Glomerular visceral epithelial cell (primary cell): Measurements from ENCODE around the gene KRT16.
"Not testable (repeated sequence)": the region's sequence is repeated elsewhere in the genome, so short reads cannot be mapped to it uniquely, and the experiment has no call there.

ENCODE experiments used
- DNase-seq: peaks from one replicate; pipeline ENCODE4 v3.0.0-alpha.2; 2016; ENCODE audit errors: extremely low spot score

The KRT16 gene

DNA sequence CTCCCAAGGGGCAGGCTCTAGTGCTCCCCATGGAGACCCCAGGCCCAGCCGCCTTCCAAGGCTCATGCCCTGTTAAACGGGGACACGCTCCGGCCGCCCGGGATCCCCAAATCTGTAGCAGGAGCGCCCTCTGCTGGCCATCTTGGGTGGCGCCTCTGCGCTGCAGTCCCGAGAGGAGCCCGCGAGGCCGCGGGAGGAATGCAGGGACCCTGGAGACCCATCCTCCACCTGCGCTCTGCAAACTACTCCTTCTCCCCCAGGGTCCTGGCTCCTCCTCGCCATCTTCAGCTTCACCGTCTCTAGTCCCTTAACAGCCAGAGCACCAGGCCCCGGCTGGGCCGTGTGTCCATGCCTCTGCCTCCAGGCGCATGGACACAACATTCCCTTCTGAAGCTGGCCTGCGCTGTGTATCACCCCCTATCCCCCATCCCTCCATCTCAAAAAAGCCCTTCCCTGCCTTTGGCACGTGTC is 35.4 kb upstream of the KRT16 start:
- DNase-seq, result peak; percentile 80

DNA sequence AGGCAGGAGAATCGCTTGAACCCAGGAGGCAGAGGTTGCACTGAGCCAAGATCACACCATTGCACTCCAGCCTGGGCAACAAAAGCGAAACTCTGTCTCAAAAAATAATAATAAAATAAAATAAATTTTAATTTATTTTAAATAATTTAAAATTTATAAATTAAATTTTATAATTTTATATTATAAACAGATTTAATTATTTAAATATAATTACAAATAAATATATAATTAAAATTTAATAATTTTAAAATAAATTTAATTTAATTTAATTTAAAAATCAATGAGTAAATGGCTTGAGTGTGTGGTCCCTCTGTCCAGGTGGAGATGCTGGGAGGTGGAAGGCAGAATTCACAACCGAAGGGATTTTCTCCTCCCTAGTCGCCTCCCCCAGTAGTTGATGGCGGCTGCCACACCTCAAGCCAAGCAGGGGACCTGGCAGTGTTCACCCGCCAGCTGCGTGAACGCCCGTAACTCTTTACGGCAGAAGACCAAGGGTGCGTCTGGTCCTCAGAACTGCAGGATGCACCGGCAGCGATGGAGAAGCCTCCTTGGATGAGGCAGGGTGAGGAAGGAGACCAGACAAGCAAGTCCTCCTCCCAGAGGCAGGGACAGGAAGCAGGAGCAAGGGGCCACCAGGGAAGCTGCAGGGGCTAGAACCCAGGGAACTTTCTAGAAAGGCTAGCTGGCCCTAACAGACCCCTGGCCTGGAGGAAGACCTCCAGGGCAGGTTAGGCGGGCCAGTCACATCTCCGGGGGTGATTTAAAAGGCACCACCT is 34.7 kb upstream of the KRT16 start:
- DNase-seq, result no peak

DNA sequence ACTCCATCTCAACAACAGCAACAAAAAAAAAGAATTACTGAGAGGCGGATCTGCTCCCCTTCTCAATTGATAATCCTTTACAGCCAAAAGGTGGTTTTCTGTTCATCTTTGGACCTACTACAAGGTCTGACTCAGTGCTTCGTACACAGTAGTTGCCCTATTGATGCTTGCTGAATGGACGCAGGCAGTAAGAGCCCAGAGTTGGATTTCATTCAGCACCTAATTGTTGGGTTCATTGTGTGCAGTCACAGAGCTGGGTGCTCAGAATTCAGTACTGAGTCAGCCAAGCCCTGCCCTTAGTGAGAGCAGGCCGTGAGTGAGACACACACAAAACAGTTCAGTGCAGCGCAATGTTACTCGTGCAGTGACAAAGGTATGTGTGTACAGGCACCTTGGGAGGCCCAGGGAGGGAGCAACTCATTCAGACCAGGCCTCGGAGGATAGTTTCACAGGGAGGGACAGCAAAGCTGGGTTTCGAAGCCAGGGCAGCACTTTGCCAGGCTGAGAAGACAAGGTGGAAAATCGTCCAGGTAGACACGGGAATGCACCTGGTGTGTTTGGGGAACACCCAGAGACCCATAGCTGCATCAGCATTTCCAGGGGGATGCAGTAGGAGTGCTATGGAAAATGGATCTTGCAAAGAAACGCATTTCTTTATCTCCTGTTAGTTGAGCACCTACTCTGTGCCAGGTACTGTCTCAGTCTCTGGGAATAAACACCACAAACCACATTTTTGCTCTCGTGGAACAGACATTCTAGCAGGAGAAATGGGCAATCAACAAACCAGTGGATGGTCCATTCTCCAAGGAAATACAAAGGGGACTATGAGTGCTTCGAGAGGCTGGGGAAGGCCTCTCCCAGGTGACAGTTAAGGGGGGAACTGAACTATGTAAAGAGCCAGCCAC is 29.9 kb upstream of the KRT16 start:
- DNase-seq, result no peak

DNA sequence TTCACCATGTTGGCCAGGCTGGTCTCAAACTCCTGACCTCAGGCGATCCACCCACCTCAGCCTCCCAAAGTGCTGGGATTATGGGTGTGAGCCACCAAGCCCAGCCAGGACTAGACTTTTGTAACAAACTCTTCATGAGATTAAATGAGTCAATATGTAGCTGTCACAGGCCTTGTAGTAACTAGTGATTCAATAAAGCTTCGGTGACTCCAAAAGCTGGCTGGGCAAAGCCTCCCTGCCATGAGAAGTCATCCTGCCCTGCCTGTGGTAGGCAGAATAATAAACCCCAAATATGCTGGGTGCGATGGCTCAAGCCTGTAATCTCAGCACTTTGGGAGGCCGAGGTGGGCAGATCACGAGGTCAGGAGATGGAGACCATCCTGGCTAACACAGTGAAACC is 28.0 kb upstream of the KRT16 start:
- DNase-seq, result not testable (repeated sequence)

DNA sequence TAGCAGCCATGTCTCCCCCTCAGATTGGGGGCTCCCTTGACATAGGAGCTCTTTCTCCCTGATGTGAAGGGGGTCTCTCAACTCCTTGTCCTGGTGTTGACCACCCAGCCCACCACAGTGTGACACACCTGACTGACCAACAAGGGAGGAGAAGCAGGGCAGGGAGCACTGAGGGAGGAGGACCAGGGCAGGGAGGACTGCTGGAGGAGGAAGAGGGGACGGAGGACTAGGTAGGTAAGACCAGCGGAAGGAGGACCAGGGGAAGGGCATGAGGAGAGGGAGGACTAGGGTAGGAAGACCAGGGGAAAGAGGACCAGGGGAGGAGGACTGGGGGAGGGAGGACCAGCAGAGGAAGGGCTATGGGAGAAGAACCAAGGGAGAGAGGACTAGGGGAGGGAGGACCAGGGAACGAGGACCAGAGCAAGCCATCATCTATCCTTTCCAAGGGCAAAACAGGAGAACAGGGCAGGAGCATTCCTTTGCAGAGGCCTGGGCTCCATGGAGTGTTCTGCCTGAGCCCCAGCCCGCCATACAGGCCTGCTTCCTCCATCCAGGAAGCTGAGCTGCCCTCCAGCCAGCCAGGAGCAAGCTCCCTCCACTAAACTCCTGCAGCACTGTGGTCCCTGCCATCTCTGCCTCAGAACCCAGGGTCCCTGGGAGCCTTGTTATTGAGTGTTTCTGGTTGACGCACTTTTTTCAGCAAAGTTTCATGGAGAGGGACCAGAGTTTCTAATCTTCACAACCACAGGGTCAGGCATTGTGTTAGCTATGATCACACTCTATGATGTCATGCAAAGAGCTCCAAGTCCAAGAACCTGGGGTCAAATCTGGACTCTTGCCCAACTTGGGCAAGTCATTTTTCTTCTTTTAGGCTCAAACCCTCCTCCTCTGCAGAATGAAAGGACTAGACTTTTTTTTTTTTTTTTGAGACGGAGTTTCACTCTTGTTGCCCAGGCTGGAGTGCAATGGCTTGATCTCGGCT is 27.2 kb upstream of the KRT16 start:
- DNase-seq, result no peak

DNA sequence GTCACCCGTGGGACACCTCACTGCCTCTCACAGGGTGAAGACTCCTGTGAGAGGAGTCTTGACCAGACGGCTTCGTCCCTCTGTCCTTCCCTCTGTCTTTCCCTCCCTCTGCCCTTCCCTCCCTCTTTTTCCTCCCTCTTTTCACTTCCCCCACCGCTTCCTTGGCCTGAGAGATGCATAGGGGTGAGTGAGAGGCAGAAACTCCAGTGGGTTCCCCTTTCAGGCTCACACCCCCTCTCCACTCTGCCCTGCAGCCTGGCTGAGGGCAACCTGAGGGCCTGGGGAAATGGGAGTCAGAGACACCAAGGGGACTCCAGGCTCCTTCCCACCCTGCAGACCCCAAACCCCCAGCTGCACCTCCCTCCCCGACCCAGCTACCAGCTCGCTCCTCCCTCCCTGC is 26.4 kb upstream of the KRT16 start:
- no peak for DNase-seq

DNA sequence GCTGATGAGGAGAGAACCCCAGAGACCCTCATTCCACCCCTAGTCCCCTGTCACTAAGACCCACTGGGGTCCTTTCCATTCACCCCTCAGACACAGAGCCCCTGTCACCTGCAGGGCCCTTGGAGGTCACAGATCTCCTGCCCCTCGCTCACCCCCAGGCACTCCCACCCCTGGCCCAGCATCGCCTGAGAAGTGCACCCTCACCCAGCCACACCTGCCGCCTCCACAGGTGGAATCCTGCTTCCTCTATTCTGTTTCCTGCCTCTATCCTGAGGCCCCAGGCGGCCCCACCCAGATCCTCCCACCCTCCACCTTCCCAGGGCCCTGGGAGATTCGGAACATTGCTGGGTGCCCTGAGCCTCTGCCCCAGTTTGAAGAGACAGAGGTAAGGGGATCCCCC is 25.6 kb upstream of the KRT16 start:
- DNase-seq, result no peak

DNA sequence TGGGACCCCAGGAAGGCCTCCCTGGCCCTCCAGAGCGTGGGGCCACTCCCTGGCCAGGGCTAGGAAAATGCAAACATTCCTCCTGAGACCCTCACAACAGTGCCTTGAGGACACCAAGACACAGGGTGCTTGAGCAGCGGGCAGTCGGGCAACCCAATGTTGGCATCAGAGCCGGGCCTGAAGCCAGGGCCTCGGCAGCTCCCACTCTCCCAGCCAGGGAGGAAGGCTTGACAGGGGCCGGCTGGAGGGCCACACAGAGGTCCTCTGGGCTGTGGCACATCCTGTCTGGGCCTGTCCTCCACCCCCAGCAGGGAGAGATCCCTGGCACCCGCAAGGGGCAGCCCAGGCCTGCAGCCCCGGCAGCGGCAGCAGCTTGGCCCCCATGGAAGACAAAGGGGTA is 24.1 kb upstream of the KRT16 start:
- DNase-seq, result no peak

DNA sequence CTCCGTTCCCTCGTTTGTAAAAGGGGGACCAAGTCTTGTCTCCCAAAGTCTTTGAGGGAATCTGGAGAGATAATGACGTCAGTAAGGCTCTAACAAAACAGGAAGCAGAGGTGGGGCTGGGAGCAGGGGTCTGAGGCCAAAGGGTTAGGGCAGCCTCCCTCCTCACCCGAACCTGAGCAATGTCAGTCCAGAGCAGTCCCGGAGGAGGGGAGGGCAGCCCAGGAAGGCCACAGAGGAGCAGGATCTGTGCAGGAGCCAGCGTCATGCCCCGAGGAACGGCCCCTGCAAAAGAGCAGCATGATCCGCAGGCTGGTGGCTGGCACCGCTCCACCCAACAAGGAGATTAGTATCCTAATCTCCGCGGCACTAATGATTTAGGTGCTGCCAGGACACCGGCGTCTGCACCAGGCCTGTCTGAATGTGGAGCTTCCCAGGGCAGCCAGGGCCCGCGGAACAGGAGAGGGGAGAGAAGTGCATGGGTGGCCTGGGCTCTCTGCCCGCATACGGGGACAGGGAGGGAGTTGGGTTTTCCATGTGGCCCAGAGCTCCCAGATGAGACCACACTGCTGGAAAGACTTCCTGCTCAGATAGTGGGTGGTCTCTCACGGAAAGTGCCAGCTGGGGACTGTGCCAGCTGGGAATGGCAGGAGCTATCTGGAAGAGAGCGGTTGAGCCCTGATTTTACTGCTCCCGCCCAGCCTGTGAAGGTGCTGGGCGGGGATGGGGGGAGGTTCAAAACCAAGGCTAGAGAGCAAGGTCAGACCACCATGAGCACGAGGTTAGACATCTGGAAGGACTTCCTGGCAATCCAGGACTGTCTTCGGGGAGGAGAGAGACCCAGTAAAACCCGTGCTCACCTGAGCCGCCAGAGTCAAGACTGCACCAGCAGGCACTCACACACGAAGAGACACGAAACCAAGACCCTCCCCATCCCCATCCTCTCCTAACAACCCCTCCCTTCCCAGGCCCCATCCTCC is 22.8 kb upstream of the KRT16 start:
- DNase-seq, result no peak

DNA sequence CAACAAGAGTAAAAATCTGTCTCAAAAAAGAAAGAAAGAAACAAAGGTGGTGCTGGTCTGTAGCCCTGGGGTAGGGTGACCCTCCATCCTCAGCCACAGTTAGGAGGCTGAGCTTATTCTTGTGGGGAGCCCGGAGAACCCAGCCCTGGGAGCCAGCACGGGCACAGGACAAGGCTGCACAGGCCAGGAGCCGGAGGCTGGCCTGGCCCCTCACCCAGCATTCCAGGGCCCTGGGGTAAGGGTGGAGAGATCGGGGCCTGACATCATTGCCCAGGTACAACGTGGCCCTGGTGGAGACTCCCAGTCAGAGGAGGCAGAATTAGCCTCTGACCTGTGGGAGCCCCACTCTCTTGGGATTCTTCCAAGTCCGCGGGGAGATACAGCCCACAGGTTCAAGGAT is 22.1 kb upstream of the KRT16 start:
- DNase-seq, result no peak

DNA sequence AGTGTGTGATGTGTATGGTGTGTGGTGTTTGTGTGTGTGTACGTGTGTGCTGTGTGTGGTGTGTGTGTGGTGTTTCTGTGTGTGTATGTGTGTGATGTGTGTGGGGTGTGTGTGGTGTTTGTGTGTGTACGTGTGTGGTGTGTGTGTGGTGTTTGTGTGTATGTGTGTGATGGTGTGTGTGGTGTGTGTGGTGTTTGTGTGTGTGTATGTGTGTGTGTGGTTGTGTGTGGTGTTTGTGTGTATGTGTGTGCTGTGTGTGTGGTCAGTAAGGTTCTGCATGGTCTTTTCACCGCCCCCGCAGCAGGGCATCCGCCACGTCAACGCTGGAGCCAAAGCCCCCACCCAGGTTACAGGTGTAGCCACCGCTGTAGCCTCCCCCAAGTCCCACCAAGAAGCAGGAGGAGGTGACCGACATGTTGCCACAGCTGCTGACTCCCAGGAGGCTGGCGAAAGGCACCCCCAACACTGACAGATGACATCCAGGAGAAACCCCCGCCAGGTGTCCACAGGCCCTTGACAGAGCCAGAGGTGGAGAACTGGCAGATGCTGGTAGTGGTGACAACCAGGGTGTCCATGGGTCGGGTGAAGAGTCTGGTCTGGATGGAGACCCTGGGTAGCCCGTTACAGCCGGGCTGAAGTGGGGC is 21.1 kb upstream of the KRT16 start:
- DNase-seq, result no peak

DNA sequence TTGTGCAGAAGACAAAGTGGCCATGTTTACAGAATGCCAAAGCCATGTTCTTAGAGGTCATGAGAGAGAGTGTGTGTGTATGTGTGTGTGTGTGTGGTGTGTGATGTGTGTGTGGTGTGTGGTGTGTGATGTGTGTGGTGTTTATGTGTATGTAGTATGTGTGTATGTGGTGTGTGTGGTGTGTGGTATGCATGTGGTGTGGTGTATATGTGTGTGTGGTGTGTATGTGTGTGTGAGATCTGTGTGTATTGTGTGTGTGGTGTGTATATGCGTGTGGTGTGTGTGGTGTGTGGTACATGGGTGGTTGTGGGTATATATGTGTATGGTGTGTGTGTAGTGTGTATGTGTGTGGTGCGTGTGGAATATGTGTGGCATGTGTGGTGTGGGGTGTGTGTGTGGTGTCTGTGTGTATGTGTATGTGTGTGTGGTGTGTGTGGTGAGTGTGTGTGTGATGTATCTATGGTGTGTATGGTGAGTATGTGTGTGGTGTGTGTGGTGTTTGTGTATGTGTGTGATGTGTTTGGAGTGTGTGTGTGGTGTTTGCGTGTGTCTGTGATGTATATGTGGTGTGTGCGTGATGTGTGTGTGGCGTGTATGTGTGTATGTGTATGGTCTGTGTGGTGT is 20.0 kb upstream of the KRT16 start:
- no peak for DNase-seq

DNA sequence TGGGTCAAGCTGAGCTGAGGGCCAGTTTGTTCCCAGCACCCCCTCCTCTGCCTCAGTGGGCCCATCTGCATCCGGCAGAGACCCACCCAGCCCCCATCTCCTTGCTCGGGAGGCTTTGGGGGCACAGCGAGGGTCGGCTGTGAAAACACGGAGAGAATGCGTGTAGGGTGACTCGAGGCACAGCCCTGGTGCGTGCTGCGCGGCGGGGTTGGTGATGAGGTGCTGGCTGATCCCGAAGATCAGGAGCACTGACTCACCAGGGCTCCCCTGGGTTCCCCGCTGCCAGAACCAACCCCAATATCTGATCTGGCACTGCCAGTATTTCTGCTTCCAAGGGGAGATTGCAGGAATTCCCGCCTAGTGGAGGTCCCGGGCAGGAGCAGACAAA is 19.3 kb upstream of the KRT16 start:
- DNase-seq, result no peak

DNA sequence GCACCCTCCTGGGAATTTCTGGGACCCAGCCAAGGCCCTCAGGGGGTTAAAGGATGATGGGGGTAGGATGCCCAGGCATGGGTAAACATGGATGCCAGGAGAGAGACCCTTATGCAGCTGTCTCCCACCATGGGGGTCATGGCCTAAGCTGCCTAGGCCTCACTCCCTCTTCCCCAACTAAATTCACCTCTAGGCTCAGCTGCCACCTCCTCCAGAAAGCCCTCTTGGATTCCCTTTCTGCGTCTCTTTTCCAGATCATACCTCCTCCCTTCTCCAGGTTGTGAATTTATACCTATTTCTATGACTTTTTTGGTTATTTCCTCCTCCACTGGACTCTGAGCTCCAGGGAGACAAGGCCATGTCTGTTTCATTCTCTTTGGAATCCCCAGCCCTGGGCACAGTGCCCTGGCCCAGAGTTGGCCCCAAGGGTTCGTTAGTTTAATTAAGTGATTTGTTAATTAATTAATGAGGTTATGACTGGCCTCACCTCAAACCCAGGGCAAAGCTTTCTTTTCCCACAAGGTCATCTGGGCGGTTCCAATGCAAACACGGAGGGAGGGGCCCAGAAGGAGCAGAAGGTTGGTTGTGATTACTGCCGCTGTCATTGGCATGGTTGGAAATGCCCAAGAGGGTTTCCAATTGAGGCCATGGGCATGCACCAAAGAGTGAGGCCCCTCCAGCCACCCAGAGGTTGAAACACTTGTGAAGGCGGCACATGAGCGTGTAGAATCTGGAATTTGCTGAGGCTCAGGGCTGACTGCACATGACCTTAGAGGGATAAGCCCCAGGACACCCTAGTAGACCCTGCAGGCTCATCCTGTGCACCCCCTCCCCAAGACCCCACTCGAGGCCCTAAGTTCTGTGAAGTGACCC is 18.7 kb upstream of the KRT16 start:
- DNase-seq, result no peak

DNA sequence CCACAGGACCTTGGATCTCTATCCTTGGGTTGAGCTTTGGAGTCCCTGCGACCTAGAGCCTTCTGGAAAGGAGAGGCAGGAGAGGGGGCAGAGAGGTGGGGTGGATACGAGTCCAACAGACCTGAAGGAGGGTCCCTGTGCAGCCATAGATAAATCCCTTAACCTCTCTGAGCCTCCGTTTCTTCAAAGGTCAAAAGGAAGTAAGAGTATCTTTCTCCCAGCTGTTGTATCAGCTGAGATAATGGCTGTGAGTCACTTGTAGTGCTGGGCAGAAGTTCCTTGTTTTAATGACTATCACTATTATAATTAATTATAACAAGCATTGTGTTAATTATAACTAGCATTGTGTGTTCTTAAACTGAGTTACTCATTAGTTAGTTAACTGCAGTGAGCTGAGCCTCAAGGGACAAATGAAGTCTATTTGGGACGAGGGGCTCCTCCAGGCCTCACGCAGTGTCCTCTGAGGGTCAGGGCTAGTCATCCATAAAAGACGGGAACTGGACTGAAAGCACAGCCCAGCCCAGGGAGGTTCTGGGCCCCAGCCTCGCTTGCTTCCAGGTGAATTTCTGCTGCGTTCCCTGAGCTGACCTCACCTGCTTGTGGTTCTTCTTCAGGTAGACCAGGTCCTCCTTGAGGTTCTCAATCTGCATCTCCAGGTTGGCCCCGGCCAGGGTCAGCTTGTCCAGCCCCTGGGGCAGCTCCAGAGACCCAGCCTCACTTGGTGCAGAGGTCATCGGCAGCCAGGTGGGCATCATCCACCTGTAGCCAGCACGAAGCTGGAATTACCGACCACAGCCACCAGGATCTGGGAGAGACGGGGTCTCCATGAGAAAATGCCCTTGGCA is 17.5 kb upstream of the KRT16 start:
- no peak for DNase-seq

DNA sequence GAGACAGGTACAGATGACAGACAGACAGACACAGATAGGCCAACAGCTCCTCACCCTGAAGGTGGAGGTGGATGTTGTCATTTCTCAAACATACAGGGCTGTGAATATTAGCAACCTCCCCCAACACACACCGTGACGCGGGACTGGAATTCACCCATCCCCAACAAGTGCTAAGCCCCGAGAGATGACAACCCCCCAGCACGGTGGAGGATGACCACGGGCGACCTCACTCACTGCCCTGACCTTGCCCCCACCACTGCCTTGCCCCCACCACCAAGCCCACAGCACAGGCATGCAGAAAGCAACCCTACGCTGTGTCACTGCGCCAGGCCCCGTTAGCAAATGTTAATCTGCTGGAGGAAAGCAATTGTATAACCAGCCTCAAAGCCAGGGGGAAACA is 16.7 kb upstream of the KRT16 start:
- no peak for DNase-seq

DNA sequence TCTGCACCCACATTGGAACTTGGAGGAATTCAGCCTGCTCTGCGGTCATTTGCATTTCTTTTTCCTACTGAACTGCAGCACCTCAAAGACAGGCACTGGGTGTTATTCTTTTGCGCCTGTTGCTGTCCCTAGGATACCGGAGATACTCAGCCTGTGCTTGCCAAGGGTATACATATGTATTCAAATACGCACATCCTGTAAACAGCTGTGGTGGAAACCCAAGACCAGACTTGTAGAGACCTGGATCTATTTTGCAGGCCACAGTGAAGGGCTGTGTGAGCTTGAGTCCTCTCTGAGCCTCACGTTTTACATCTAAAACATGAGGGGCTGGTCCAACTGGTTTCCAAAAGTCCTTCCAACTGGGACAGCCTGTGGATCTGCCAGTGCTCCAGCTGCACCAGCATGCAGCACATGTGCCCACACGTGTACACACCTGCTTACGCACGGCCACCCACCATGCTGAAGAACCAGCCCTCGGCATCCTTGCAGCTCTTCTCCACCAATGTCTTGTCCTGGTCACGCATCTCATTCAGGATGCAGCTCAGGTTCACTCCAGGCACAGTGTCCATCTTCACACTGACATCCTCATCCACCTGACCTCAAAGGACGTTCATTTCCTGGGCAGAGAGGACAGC is 16.2 kb upstream of the KRT16 start:
- DNase-seq, result not testable (repeated sequence)
